GM19023 (cell line): Measurements from ENCODE around the gene SULT1B1.
A peak's percentile ranks its signal among the peaks of the same experiment; 100 is the strongest.

Experiments used
- ATAC-seq: cut with Tn5 transposase; IDR thresholded peaks from one replicate; pipeline ENCODE4 v1.9.1; 2021; ENCODE audit warnings: mild to moderate bottlenecking, moderate library complexity; ENCODE audit not compliant: unreplicated experiment

The SULT1B1 gene

DNA sequence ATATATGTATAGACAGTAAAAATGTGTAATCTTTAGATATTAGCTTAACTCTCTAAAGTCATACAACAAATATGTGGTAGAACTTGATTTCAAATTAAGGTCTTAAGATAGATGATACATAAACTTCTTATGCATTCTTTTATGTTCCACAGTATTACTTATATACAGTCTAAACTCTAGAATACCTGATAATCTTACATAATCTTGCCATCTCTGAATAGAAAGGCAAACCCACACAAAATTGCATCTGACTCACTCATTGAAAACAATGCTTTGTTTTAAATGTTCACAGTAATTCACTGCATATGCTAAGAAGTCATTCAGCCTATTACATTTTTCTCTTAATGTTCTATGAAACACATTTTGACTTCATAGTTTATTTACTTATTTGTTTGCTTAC is 10.1 kb downstream of the SULT1B1 start:
- no peak for ATAC-seq

GRCh38 chr4:69749771-69750170 is 10.6 kb downstream of the SULT1B1 start:
- no peak for ATAC-seq

DNA sequence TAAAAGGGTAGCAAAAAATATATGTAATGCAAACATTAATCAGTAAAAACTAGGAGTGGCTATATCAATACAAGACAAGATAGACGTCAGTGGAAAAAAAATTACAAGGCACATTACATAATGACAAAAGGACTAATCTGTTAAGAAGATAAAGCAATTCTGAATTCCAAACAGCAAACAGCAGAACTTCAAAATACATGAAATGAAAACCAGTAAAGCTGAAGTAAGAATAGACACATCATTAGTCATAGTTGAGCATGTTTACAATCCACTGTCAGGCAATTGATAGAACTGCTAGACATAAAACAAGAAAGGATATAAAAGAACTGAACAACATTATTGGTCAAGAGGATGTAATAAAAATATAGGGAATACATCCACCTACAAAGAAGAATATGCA is 12.2 kb downstream of the SULT1B1 start:
- no peak for ATAC-seq

DNA sequence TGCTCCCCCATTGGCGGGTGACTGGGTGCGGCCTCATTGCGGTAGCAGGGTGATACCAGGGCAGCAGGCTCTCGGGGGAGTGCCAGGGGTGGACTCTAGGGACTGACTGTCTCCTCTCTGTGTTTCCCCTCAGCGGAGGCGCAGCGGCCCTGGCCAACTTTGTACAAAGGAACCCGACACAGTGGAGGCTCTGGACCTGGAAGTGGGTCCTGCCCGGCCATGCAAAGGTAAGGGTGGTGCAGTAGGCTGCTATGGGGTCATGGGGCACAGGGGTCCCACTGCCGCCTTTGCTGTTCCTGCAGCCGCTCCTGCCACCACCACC is 16.3 kb downstream of the SULT1B1 start:
- no peak for ATAC-seq

DNA sequence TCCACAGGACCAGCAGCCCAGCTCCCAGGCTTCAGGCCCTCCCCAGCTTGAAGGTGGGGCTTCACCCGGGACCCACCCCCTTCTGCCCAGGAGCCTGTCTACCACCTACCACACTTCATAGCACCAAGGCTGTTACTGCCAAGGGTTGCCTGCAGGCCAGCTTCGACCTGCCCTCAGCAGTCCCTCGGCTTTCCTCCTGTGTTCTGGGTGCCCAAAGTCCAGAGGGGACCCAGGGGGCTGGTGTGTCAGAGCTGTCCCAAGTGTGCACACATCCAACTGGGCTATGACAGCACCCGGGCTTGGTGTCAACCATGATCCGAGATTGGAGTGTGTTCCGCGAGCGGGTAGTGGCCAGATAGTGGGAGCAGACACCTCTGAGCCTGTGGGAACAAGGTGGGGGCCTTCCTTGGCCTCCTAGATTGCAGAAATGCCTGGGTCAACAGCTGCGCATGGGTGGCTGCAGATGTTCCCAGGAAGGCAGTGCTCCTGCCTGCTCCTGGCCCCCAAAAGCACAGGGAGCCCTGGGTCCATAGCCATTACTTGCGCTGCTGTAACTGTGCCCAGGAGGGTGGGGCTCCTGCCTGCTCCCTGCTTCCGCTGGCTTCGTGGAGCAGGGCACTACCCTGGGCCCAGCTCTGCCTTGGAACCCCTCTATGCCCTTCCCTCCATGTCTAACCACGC is 16.8 kb downstream of the SULT1B1 start:
- ATAC-seq: no peak

GRCh38 chr4:69742596-69742995 is 17.8 kb downstream of the SULT1B1 start:
- ATAC-seq: no peak

DNA sequence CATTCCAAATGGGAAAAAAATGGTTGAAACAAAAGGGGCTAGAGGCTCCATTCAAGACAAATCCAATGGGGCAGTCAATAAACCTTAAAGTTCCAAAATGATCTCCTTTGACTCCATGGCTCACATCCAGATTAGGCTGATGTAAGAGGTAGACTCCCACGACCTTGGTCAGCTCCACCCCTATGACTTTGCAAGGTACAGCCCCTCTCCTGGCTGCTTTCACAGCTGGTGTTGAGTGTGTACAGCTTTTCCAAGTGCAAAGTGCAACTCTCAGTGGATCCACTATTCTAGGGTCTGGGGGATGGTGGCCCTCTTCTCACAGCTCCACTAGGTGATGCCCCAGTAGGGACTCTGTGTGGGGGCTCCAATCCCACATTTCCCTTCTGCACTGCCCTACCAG is 21.5 kb downstream of the SULT1B1 start:
- no peak for ATAC-seq

GRCh38 chr4:69735119-69735518 is 25.3 kb downstream of the SULT1B1 start:
- no peak for ATAC-seq

DNA sequence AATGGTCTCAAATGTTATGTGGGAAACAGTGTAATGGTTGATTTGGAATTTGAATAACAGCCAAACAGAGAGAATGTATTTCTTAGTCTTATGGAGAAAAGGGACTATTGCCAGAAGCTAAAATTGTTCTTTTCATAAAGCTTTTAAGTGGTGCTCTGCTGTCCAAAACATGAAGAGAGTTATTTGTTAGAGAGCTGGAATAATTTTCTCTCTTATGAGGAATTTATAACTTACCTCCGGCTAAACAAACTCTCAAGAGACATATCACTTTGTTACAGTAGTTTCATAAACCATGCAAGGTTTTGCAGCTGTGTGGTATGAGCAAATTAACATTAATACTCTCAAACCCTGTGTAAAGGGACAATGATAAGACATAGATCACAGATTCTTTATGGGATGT is 28.6 kb downstream of the SULT1B1 start:
- ATAC-seq: no peak

DNA sequence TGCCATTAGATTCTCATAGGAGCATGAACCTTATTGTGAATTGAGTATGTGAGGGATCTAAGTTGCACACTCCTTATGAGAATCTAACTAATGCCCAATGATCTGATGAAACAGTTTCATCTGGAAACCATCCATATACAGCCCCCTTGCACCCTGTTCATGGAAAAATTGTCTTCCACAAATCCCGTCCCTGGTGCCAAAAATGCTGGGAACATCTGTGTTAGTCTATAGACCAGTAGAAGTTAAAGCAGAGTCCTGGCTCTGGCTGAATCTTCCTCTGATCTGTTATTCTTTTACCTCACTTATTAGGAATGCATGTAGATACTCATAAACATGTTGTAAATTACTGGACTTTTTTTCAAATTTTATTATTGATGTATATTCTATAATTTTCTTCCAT is 29.2 kb downstream of the SULT1B1 start:
- no peak for ATAC-seq

DNA sequence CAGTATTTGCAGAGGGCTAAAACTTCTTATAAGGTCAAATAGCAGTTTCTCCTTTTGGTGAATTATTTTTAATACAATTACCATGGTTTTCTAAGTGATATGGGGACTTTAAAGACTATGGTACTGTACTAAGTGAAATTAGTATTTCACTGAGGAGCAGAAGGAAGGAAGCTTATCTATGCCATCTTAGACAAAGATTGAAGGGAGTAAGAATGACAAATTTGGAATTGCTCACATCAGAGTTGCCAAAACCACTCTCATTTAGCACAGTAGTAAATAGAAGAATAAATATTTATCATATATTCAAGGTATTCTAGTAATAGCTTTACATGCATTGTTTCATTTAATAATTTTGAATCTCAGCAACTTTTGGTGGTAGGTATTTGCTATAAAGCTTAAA is 30.4 kb downstream of the SULT1B1 start:
- ATAC-seq: no peak

DNA sequence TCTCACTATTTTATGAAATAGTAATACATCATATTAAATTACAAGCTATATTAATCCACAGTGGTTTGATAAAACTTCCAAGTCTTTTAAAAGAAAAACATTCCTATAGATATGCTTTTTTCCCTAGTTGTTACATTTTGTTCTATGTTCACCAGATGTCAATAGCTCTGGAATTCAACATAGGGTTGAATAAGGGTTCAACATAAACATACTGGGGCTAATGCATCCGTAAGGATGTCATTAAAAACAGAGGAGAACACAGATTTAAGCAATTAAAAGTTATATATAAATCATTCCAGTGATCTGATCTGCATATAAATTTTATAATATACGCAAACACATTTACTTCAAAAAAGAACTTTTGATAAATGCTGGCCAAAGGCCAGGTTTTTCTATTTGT is 32.5 kb downstream of the SULT1B1 start:
- no peak for ATAC-seq

DNA sequence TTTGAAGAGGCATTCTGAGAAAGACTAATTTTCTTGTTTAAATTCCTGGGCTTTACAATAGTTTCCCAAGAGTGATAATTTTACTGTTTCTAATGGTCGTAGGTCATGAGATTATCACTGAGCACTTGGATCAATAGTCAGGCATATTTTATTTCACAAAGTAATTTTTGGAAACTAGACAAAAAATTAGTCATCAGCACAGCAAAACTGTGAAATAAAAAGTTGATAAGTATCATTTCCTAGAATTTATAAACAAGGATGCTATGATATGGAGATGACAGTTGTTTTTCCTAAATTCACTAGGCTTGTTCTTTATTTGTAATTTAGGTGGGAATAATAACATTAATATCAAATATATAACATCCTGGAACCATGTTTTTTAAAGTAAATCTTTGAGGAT is 33.0 kb downstream of the SULT1B1 start:
- ATAC-seq: no peak

DNA sequence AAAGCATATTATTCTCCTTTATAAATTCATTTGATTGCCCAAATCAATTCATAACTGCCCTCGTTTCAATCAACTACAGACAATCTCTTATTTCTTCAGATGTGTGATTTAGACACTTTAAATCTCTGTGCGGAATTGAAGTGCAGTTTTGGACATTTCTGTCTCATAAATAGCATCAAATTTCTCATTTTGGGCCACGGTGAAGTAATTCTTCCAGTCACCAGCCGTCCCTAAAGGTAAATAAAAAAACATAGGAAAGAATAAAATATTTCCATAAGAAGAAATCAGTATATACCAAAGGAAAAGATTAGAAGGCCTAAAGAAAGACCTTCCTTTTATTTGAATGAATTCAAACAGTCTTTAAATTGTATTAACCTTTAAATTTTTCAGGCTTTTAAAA is 33.4 kb downstream of the SULT1B1 start:
- ATAC-seq: no peak

DNA sequence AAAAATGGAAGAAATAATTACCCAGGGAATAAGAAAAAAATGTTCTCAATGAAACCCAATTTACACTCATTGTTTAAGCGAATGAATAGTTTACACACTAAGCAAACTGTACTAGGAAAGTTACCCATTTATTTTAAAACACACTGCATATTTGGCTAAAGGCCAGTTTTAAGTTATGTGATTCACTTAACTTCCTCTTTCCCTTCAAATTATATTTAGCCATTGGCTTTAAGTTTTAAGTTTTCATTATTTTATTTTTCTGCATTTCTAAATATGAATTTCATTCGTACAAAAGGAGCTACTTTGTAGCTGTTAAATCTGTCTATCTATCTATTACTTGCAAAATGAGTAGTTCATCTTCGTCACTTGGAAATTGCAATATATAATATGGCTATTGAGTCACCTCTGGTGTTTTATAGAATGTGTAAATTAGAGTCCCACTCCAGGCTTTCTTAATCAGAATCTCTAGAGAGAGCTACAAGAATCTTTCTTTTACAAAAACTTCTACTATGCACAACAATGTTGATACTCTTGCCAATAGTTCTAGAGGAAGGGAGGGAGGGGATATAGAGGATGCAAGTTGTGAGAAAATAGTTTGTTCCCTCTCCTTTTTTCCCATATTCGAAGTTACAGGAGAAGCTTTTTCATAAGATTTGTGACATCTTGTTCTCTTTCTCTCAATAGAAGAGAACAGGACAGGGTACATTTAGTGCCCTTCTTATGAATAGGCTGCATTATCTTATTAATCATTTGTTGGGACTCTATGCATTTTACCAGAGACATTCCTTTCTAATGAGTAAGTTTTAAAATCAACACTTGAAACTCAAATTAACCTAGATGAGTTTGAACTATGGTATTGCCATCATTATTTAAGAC is 41.8 kb downstream of the SULT1B1 start:
- no peak for ATAC-seq

GRCh38 chr4:69717778-69718177 is 42.6 kb downstream of the SULT1B1 start:
- ATAC-seq: no peak

DNA sequence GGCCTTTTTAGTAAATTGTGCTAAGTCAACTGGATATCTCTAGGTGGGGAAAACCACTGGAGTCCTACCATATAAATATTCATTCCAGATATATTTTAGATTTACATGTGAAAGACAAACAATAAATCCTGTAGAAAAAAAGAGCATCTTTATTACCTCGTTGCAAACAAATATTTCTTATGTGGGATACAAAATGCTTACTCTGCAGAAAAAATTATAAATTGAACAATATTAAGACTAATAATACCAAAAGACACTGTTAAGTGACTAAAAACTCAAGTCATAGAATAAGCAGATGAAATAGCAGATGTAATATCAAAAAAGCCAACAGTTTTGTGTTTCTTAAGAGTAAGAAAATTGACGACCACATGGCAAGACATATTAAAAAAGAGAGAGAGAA is 43.8 kb downstream of the SULT1B1 start:
- ATAC-seq: no peak

DNA sequence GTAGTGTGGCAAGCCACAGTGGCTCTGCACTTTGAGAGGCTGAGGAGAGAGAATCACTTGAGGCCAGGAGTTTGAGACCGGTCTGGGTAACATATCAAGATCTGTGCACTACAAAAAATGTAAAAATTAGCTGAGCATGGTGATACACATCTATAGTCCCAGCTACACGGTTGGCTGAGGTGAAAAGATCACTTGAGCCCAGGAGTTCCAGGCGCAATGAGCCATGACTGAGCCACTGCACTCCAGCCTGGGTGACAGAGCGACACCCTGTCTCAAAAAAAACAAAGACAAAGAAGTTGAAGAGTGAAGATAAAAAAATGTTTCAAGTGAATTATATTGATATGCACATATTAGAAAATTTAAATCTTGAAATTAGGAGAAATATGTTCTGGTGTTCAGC is 46.3 kb downstream of the SULT1B1 start:
- ATAC-seq: no peak

DNA sequence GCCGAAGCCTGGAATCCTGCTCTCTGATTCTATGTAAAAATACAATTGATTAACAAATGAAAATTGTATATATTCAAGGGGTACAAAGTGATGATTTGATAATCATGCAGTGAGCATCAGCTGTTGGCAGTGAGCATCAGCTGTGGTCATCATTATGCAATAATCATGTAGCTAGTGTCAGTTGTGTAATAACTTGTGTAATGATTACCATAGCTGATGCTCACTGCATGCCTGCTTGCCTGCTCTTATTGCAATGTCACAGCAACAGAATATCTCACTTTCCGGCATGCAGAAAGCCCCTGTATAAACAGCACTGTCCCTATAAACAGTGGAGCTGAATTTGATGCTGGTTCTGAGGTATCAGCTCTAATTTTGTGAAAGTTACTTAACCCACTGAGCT is 46.8 kb downstream of the SULT1B1 start:
- ATAC-seq: no peak

GRCh38 chr4:69710580-69710979 is 49.8 kb downstream of the SULT1B1 start:
- no peak for ATAC-seq

GRCh38 chr4:69708211-69708610 is 52.2 kb downstream of the SULT1B1 start:
- ATAC-seq: no peak

- ATAC-seq: peak; percentile 67
These were observed 52.6 kb downstream of the SULT1B1 start for GRCh38 chr4:69707807-69708206.

GRCh38 chr4:69702201-69702600 is 58.2 kb downstream of the SULT1B1 start:
- ATAC-seq: no peak
